SU-DHL-6 (cell line): Measurements from ENCODE around the gene LIMCH1.

Experiments used
- EZH2phosphoT487 ChIP-seq: fragments of 200-600 bp; sonication (generic), shearing (Covaris generic); conservative IDR thresholded peaks from 2 replicates; pipeline ENCODE4 v1.6.1; 2018; ENCODE audit warnings: mild to moderate bottlenecking, antibody characterized with exemption, low read length, moderate library complexity, mixed read lengths
- TF ChIP-seq, protein P1 (sequence below): fragments of 200-600 bp; sonication (generic); IDR thresholded peaks from one replicate; pipeline ENCODE4 v1.5.1; 2017; ENCODE audit warnings: antibody characterized with exemption, mild to moderate bottlenecking, low read length, moderate library complexity; ENCODE audit not compliant: insufficient read depth, poor library complexity, severe bottlenecking

DNA sequence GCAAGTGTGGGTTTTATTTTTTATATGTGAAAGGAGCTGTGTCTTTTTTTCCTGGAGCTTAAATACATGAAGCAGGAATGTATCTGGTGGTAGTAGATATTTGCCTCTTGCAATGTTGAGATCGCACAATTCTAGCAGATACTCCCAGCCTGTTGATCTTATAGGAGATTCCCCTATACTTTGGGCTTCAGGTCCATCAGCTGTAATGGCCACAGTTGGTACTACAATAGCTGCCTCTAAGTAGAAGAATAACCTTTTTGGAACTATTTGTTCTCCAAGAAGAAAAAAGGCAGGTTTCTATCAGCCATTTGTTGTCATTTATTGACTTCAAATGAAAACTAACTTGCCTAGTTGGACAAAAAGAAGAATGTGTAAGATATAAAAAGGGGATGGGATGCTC is 37.7 kb downstream of the LIMCH1 start:
- TF ChIP-seq, protein P1, sequence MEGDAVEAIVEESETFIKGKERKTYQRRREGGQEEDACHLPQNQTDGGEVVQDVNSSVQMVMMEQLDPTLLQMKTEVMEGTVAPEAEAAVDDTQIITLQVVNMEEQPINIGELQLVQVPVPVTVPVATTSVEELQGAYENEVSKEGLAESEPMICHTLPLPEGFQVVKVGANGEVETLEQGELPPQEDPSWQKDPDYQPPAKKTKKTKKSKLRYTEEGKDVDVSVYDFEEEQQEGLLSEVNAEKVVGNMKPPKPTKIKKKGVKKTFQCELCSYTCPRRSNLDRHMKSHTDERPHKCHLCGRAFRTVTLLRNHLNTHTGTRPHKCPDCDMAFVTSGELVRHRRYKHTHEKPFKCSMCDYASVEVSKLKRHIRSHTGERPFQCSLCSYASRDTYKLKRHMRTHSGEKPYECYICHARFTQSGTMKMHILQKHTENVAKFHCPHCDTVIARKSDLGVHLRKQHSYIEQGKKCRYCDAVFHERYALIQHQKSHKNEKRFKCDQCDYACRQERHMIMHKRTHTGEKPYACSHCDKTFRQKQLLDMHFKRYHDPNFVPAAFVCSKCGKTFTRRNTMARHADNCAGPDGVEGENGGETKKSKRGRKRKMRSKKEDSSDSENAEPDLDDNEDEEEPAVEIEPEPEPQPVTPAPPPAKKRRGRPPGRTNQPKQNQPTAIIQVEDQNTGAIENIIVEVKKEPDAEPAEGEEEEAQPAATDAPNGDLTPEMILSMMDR: no peak
- no peak for TF ChIP-seq EZH2phosphoT487
